ENCODE measurements around the gene WDR18.

GRCh38 chr19:1000095-1000494 is 15.9 kb downstream of the WDR18 start, which contains the start of gene GRIN3B:
- TF ChIP-seq CTCF (conservative IDR thresholded peaks at IDR 0.05 in 1 of 2, IDR thresholded peaks at IDR 0.05 in 1 of 2; ENCODE audit: low read depth in 1 of 2, low read length in 2 of 2): peak; percentile 28 to 41
- no peak for TF ChIP-seq EZH2 (IDR thresholded peaks at IDR 0.05; ENCODE audit: low read length, missing control alignments)

Data from fibroblast of lung (primary cell).